Activated B cell treated with CpG ODN at 0.5 μM for 24 hours (primary cell): ENCODE measurements around the gene RAD51B. TPM values are rescaled to one million over a fixed set of nuclear protein-coding genes. Genes with fewer than 3 reads are reported as not detected.

Source experiments
- ATAC-seq: fragments of 200-7000 bp; cut with Tn5 transposase; one replicate; pipeline ENCODE4 v1.10.0; 2021; ENCODE audit warnings: low read depth, mild to moderate bottlenecking, moderate library complexity
- CTCF ChIA-PET: fragments of 350-600 bp; sonication (Branson Sonifier 250); formaldehyde crosslinking; loops from one replicate; lab custom pipeline; 2021; ENCODE audit warnings: antibody characterized with exemption; lab: Charles Lee
- POLR2A ChIA-PET: fragments of 350-600 bp; sonication (Branson Sonifier 250); formaldehyde crosslinking; loops from one replicate; lab custom pipeline; 2021; ENCODE audit warnings: antibody characterized with exemption; lab: Charles Lee
- DNase-seq: peaks from one replicate; pipeline ENCODE4 v3.0.0; 2022
- H3K27ac Mint-ChIP-seq: one replicate; pipeline ENCODE4 v1.8.0; 2020; ENCODE audit warnings: mixed read lengths
- H3K27me3 Mint-ChIP-seq: one replicate; pipeline ENCODE4 v1.8.0; 2021; ENCODE audit warnings: mixed read lengths
- H3K36me3 Mint-ChIP-seq: one replicate; pipeline ENCODE4 v1.8.0; 2021; ENCODE audit warnings: low read depth, mixed read lengths
- H3K4me1 Mint-ChIP-seq: one replicate; pipeline ENCODE4 v1.8.0; 2021; ENCODE audit warnings: mixed read lengths
- H3K4me3 Mint-ChIP-seq: one replicate; pipeline ENCODE4 v1.8.0; 2020; ENCODE audit warnings: mild to moderate bottlenecking, mixed read lengths
- H3K9me3 Mint-ChIP-seq: one replicate; pipeline ENCODE4 v1.8.0; 2020; ENCODE audit warnings: mixed read lengths
- CTCF ChIP-seq: fragments of 200-600 bp; IDR thresholded peaks from one replicate; pipeline ENCODE4 v1.8.0; 2022; ENCODE audit warnings: antibody characterized with exemption, mild to moderate bottlenecking
- intact Hi-C: fragments of 100-400 bp; cut with micrococcal nuclease; formaldehyde crosslinking; loops from one replicate; pipeline ENCODE4 v1.15.1; 2024
- total RNA-seq: library from RNA; stranded (reverse); gene quantifications from 2 replicates; pipeline ENCODE4 v1.2.3, GENCODE V29; 2022

Gene RAD51B
- total RNA-seq, 1 donor from 2014 or later: 53.9 TPM

GRCh38 chr14:68578597-68578996, 759.0 kb downstream of the RAD51B start:
- ChIA-PET CTCF (no interaction called here), POLR2A (no interaction called here)
- ATAC-seq (no peak), DNase-seq (no peak)
- Mint-ChIP-seq H3K4me3 (no peak overlapping the region), H3K4me1 (no peaks in the 10 kb centered on the region), H3K9me3 (peaks cover 2% of the 10 kb centered on the region), H3K36me3 (no peaks in the 10 kb centered on the region), H3K27ac (no peak overlapping the region), H3K27me3 (no peaks in the 10 kb centered on the region)
- intact Hi-C loops: no loop called here
- TF ChIP-seq CTCF: no peak

GRCh38 chr14:68580096-68580645, 760.6 kb downstream of the RAD51B start:
- H3K4me3 Mint-ChIP-seq: no peak overlapping the region
- no peaks in the 10 kb centered on the region for H3K4me1 Mint-ChIP-seq
- no peaks in the 10 kb centered on the region for H3K27me3 Mint-ChIP-seq
- H3K36me3 Mint-ChIP-seq: no peaks in the 10 kb centered on the region
- TF ChIP-seq CTCF: no peak
- no peak for ATAC-seq
- H3K9me3 Mint-ChIP-seq: peaks cover 2% of the 10 kb centered on the region
- intact Hi-C loops: no loop called here
- no peak overlapping the region for H3K27ac Mint-ChIP-seq
- CTCF ChIA-PET: no interaction called here
- DNase-seq: no peak
- POLR2A ChIA-PET: interaction anchor here (0.7 to 0.9 kb wide), 2 partner anchors 66 to 78 kb away, joined by 3 to 4 read pairs; no protein-coding TSS in a partner anchor

- Mint-ChIP-seq H3K36me3 (no peaks in the 10 kb centered on the region), H3K4me3 (no peak overlapping the region), H3K27ac (no peak overlapping the region), H3K4me1 (no peaks in the 10 kb centered on the region), H3K9me3 (peaks cover 2% of the 10 kb centered on the region), H3K27me3 (no peaks in the 10 kb centered on the region)
- DNase-seq (no peak), ATAC-seq (no peak)
- intact Hi-C loops: no loop called here
- ChIA-PET POLR2A (interaction anchor here (0.7 to 0.9 kb wide), 2 partner anchors 67 to 79 kb away, joined by 3 to 4 read pairs; no protein-coding TSS in a partner anchor), CTCF (no interaction called here)
- no peak for TF ChIP-seq CTCF
These were observed 761.1 kb downstream of the RAD51B start for GRCh38 chr14:68580671-68581070.

GRCh38 chr14:68583548-68584280, 764.1 kb downstream of the RAD51B start:
- ATAC-seq (no peak), DNase-seq (no peak)
- TF ChIP-seq CTCF: no peak
- POLR2A ChIA-PET: interaction anchor here (0.9 kb wide), 1 partner anchor 233 kb away, joined by 3 read pairs; no protein-coding TSS in a partner anchor
- H3K4me1 Mint-ChIP-seq: no peaks in the 10 kb centered on the region
- H3K36me3 Mint-ChIP-seq: no peaks in the 10 kb centered on the region
- intact Hi-C loops: no loop called here
- H3K27ac Mint-ChIP-seq: no peak overlapping the region
- H3K4me3 Mint-ChIP-seq: no peak overlapping the region
- H3K27me3 Mint-ChIP-seq: no peaks in the 10 kb centered on the region
- H3K9me3 Mint-ChIP-seq: peaks cover 2% of the 10 kb centered on the region
- CTCF ChIA-PET: no interaction called here

GRCh38 chr14:68584786-68585185, 765.2 kb downstream of the RAD51B start:
- intact Hi-C loops: no loop called here
- POLR2A ChIA-PET: interaction anchor here (0.9 kb wide), 1 partner anchor 232 kb away, joined by 3 read pairs; no protein-coding TSS in a partner anchor
- Mint-ChIP-seq H3K27me3 (no peaks in the 10 kb centered on the region), H3K4me3 (no peak overlapping the region), H3K9me3 (peaks cover 2% of the 10 kb centered on the region), H3K27ac (no peak overlapping the region), H3K4me1 (no peaks in the 10 kb centered on the region), H3K36me3 (no peaks in the 10 kb centered on the region)
- TF ChIP-seq CTCF: no peak
- ATAC-seq (no peak), DNase-seq (no peak)
- CTCF ChIA-PET: no interaction called here
